IPS DF 4.7 (cell line): ENCODE measurements around the gene SIRT6.
"Not testable (repeated sequence)": the region's sequence is repeated elsewhere in the genome, so short reads cannot be mapped to it uniquely, and the experiment has no call there.

Experiments
- DNase-seq: peaks from one replicate; pipeline ENCODE4 v3.0.0-alpha.2; 2013; ENCODE audit warnings: low spot score; ENCODE audit errors: extremely low read depth

SIRT6 gene

GRCh38 chr19:4182084-4182810, at the start of gene SIRT6, which contains the start of gene ANKRD24:
Gene SIRT6, minus strand, starts transcription at chr19:4182563. Its CDS starts 24 bp downstream, at chr19:4182539.
Gene ANKRD24, plus strand, starts transcription at chr19:4182689. Its CDS starts 3,737 bp downstream, at chr19:4186426.
- no peak for DNase-seq

- not testable (repeated sequence) for DNase-seq
These were observed 49.8 kb upstream of the SIRT6 start for GRCh38 chr19:4232139-4232538.

- not testable (repeated sequence) for DNase-seq
These were observed 49.2 kb upstream of the SIRT6 start for GRCh38 chr19:4231521-4231920.

DNA sequence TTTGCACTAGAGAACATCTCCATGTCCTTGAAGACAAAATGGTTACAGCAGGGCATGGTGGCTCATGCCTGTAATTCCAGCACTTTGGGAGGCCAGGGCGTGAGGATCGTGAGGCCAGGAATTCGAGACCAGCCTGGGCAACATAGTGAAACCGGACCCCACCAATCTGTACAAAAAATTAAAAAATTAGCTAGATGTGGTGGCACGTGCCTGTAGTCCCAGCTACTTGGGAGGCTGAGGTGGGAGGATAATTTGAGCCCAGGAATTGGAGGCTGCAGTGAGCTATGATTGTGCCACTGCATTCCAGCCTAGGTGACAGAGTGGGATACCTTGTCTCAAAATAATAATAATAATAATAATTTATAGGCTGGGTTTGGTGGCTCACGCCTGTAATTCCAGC, 47.9 kb upstream of the SIRT6 start:
- not testable (repeated sequence) for DNase-seq

DNA sequence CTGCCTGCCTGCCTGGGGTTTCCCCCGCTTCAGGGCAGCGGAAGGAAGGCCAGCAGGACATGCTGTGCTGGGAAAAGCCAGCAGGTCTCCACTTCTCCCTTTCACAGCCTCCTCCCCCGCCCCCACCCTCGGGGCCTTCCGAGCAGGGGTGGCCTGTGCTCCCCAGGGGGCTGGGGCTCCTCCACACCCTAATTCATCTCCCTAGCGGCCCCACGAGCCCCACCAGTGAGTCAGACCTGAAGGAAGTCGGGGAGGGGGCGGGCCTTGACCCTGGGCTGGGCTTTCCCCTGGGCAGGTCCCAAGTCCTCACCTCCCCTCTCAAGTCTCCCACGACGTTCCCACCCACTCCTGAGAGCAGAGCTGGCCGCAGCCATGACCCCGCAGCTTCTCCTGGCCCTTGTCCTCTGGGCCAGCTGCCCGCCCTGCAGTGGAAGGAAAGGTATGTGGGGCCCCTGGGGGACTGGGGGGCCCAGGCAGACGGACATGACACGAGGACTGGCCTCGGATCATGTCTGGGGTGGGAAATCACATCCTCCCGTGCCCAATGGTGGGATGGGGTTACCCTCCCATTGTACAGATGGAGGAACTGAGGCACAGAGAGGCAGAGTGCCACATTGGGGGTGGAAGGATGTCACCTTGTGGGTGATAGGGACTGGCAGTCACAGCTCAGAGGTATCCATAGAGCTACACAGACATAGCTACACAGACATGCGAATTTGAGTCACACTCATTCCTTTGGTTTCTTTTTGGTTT, 47.0 kb upstream of the SIRT6 start, which contains the start of gene EBI3:
TSS of gene EBI3 (plus strand) at position 345 of the 753 bp plus-strand sequence. CDS start at position 373, 28 bp downstream.
- DNase-seq, result no peak

DNA sequence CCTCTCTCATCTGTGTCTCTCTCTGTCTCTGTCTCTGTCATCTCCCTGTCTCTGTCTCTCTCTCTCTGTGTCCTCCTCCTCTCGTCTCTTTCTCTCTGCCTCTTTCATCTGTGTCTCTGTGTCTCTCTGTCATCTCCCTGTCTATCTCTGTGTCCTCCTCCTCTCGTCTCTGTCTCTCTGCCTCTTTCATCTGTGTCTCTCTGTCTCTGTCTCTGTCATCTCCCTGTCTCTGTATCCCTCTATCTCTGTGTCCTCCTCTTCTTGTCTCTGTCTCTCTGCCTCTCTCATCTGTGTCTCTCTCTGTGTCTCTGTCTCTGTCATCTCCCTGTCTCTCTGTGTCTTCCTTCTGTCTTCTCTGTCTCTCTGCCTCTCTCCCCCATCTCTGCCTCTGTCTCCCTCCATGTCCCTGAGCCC, 46.4 kb upstream of the SIRT6 start:
- DNase-seq, result no peak

GRCh38 chr19:4227771-4228170, 45.4 kb upstream of the SIRT6 start:
- DNase-seq, result no peak

DNA sequence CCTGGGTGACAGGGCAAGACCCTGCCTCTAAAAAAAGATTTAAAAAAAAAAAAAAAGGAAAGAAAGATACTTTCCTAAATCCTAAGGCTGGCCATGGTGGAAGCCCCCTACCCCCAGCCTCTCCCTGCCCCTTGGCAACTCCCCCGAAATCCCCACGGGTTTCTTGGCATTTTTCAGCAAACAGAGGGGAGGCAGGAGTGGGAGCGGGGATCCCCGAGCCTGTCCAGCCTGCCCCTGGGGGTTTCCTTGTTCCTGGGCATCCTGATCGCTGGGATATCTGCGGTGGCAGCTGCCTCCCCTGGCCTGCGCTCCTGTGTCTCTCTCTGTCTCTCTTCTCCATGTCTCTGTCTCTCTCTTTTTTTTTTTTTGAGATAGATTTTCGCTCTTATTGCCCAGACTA, 43.5 kb upstream of the SIRT6 start:
- DNase-seq, result no peak

GRCh38 chr19:4224470-4224869, 42.1 kb upstream of the SIRT6 start:
- no peak for DNase-seq

DNA sequence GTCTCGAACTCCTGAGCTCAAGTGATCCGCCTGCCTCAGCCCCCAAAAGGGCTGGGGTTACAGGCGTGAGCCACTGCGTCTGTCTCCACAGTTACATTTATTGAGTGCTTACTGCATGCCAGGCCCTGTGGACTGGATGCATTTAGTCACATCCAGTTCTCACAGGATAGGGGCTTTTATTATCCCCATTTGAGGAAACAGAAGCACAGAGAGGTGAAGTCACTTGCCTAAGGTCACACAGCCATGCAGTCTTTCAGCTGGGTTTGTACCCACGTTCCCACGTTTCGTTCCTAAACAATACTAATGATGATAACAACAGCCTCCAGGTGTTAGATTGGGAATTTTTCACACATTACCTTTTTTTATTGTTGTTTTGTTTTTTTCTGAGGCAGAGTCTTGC, 37.8 kb upstream of the SIRT6 start:
- DNase-seq, result no peak

- not testable (repeated sequence) for DNase-seq
These were observed 36.2 kb upstream of the SIRT6 start for GRCh38 chr19:4218523-4218922.

- no peak for DNase-seq
These were observed 35.3 kb upstream of the SIRT6 start for GRCh38 chr19:4217429-4218264.

- DNase-seq, result no peak
These were observed 34.5 kb upstream of the SIRT6 start for GRCh38 chr19:4216846-4217245.

DNA sequence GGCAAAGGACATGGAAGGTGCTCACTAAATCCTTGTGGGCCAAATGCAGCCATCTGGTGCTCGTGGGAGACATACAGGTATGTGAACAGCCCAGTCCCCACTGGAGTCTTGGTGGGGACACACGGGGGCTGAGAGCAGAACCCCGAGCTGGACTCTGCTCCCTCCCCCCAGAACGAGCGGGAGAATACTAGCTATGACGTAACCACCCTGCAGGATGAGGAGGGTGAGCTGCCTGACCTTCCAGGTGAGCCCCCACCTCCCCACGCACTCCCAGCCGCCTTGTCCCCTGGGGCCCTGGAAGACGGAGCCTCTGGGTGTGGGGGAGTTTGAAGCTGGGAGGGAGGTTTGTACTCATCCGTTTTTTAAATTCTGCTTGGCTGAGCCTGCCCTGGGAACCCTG, 33.4 kb upstream of the SIRT6 start:
- no peak for DNase-seq

- DNase-seq, result no peak
These were observed 30.8 kb upstream of the SIRT6 start for GRCh38 chr19:4213116-4213515.

DNA sequence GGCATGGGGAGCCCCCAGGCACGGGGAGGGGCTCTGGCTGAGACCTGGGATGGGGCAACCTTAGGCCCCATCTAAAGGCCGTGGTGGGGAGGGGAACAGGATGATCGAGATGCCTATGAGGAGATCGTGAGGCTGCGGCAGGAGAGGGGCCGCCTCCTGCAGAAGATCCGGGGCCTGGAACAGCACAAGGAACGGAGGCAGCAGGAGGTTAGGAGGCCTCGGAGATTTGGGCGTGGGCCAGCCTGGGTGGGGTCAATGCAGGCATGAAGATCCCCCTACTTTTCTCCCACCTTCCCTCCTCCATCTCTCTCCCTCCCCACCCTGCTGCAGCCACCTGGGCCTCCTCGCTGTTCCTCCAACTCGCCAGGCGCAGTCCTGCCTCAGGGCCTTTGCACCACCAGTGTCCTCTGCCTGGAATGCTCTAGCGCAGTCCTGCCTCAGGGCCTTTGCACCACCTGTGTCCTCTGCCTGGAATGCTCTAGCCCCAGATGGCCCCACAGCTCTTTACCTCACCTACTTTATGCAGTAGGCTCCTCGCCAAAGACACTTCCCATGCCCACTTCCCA, 27.9 kb upstream of the SIRT6 start:
- no peak for DNase-seq

DNA sequence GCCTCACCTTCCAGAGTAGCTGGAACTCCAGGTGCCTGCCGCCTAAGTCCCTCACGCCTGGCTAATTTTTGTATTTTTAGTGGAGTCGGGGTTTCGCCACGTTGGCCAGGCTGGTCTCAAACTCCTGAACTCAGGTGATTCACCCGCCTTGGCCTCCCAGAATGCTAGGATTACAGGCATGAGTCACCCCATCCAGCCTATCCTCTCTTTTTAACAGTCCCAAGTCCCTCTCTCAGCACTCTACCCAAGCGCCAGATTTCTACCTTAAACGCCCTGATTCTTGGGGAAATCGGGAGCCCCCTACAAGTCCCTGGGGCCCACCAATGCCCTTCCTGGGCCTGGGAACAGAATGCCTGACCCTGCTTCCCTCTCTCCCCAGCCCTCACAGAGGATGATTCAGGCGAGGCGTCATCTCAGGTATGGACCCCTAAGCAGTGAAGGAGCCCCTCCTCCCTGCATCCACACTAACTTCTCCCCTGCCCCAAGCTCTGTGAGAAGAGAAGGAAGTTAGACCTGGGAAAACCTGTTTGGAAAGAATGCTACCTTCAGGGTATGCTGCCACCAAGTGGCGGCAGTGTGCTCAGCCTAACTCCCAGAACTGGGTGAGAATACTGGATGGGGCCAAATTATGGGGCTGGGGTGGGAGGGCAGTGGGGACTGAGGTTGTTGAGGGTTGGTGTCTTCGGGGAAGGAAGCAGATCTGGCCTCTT, 26.2 kb upstream of the SIRT6 start:
- DNase-seq, result no peak

DNA sequence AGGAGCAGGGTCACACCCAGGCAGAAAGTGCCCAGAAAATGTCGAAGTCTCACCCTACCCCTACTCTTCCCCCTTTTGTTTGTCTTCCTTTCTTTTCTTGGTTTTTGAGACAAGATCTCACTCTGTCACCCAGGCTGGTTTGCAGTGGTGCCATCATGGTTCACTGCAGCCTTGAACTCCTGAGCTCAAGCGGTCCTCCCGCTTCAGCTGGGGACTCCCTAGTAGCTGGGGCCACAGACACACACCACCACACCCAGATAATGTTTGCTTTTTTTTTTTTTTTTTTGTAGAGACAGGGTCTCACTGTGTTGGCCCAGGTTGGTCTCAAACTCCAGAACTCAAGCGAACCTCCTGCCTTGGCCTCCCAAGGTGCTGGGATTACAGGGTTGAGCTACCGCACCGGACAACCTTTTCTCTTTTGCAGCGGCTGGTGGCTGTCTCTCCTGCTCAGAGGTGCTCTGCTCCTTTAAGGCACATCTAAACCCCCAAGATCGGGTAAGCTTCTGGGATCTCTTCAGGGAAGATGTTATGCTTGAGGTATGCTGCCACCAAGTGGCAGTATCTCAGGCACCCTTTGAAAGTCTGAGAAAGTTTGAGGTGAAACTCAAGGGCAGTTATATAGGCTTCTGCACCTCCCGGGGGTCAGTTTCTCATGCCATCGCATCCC, 24.6 kb upstream of the SIRT6 start:
- DNase-seq, result no peak

GRCh38 chr19:4201798-4202197, 19.4 kb upstream of the SIRT6 start:
- no peak for DNase-seq

DNA sequence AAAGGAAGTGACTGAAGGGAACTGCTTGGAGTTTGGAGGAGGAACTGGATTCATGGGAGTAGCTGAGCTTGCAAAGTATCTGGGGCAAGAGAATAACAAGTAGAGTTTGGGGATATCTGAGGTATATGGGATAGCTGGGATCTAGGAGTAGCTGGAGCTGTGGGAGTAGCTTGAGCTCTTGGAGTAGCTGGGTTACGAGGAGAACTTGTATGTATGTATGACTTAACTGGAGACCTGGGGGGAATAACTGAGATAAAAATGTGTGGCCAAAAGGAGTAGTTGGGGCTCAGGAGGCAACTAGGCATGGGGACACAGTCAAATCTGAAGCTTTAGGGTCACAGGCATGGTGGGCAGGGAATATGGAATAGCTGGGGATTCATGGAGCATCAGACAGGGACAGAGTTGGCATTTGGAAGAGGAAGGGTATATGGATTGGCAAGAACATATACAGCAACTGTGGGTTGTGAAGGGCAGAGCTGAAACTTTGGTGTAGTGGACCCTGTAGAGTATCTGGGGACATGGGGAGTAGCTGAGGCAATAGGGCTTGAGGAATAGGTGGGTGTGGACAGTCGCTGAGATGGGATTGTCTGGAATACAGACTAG, 18.7 kb upstream of the SIRT6 start:
- DNase-seq, result no peak
